AML-193 (cell line): Measurements from ENCODE around the gene RAB6B.
A peak's percentile ranks its signal among the peaks of the same experiment; 100 is the strongest.

Experiments used
- DNase-seq, 2 experiments: peaks; one replicate each; lab custom pipeline; 2025; lab: John Stamatoyannopoulos, UW

Gene RAB6B

GRCh38 chr3:133930341-133930933, 34.8 kb upstream of the RAB6B start:
- DNase-seq, result peak; percentile 36 to 41

DNA sequence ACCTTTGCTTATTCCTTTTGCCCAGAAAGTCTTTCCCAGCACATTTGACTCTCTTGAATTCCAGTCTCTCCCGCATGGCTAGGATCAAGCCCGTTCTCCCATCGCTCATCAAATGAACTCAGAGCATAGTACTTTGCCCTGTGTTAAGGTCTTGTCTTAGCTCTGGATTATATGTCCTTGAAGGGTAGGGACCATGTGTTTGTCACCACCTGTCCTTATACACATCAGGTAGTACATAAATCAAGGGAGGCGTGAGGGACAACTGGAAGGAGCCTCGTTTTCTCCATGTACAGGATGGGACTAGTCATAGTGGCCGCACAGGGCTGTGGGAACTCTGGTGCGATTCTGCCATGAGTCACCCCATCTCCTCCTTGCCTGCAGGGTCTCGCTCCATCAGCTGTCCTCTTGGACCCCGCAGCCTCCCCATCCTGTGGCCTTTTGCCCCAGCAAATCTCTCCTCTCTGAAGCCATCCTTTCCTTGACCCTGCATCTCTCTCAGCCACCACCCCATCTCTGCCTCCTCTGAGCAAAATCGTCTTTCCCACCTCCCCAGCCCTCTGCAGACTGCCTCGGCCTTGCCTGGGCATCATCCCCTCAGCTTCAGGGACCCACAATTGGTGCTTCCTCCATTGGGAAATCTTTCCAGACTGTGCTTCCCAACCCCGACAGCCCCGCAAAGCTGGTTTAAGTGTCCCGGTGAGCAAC, 33.4 kb upstream of the RAB6B start:
- no peak for DNase-seq

DNA sequence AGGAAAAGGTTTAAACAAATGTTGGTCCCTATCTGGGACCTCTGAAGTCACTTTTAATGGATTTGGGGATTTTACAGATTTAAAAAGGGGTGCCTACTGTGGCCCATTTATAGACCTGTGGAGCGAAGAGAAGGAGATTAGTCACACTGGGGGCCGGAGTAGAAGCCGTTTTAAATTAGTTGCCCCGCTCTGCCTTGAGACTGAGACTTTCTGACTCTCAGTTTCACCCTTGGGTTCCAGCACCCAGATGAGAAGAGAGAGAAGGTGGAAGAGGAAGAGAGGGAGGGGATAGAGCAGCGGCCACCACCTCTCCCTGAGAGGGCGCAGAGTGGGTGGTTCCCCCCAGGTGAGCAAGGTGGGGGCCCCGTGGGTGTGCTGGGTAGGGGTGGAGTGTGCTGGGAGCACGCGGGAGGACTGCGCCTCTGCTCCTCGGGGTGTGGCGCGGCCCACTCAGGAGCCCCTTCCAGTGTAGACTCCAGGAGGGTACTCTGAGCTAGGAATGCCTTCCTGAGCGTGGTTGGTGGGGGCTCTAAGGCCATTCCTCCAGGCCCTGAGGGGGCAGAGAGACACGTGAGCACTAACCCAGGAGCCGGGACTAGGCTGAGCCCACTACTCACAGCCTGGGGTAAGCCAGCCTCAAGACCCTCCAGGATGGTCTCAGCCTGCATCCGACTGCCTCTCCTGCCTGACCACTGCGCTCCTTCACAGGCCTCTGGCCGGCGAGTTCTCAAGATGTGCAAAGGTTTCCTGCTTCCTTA, 32.6 kb upstream of the RAB6B start:
- DNase-seq, result no peak

DNA sequence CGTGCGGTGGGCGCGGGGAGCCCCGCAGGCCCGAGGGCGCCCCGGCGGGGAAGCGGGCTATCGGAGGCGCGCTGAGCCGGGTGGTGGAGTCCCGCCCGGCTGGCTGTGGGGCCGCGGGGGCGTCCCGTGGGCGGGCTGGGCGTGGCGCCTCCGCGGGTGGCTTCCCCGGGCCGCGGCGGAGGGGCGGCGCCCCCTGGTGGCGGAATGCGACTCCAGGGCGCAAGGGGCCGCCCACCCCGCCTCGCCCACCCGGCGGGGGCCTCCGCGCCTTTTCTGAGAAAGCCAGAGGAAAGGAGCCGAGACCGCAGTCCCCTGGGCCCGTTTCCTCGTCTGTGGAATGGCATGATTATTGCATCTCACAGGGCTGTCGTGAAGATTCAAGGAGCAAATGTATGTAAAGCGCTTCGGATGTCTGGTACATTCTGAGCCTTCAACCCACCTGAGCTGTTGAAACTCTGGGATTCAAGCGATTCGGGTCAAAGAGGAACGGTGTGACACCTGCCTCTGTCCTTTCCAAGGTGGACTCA, 31.9 kb upstream of the RAB6B start:
- DNase-seq, result peak in 1 of 2 experiments; percentile 19

- DNase-seq, result no peak
Observed at GRCh38 chr3:133926736-133927539, 31.3 kb upstream of the RAB6B start.

DNA sequence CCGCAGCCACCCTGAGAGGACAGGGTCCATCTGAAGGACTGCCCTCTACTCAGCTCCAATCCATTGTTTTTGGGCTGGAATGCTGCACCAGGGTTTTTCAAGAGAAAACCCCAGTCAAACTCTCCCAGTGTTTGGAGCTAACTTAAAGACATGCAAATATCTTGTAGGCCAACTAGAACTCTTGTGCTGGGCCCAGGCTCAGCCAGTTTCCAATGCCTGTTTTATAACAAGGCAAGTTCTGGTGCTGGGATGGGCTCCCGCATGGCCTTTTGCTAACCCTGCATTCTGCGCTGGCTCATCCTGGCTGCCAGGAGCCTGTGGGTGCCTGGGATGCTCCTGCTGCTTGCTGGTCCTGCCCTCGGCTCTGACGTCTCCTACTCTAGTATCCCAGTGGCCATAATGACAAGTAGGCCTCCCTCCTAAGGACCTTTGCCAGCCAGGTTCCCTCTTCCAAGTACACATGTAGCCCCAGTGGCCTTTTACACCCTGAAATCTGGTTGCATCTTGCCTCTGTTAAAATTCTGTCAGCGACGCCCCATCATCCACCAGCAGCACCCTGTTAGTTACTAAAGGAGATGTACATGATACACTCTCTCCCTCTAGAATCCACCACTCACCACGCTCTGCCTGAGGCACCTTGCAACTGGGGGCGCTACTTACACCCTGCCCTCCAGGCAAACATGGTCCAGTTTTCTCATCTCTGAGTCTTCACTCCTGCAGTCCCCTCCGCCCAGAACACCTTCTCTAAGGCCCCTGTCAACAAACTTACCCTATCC, 30.5 kb upstream of the RAB6B start:
- DNase-seq, result no peak

DNA sequence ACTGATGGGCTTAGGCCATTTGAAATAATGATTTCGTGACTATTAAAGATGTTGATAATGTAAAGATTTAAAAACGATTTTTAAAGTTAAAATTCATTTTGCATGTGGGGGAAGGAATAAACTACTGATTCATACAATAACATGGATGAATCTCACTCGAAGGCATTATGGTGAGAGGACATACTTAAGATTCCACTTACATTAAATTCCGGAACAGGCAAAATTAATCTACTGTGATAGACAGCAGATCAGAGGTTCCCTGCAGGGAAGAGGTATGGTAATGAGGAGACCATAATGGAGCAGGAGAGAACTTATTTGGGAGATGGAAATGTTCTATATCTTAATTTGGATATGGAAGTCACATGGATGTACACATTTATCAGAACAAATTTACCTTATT, 28.4 kb upstream of the RAB6B start:
- no peak for DNase-seq

GRCh38 chr3:133921592-133921991, 25.9 kb upstream of the RAB6B start:
- no peak for DNase-seq

- DNase-seq, result no peak
Observed at GRCh38 chr3:133917144-133917543, 21.5 kb upstream of the RAB6B start.

GRCh38 chr3:133915685-133916658, 20.3 kb upstream of the RAB6B start:
- DNase-seq, result no peak

DNA sequence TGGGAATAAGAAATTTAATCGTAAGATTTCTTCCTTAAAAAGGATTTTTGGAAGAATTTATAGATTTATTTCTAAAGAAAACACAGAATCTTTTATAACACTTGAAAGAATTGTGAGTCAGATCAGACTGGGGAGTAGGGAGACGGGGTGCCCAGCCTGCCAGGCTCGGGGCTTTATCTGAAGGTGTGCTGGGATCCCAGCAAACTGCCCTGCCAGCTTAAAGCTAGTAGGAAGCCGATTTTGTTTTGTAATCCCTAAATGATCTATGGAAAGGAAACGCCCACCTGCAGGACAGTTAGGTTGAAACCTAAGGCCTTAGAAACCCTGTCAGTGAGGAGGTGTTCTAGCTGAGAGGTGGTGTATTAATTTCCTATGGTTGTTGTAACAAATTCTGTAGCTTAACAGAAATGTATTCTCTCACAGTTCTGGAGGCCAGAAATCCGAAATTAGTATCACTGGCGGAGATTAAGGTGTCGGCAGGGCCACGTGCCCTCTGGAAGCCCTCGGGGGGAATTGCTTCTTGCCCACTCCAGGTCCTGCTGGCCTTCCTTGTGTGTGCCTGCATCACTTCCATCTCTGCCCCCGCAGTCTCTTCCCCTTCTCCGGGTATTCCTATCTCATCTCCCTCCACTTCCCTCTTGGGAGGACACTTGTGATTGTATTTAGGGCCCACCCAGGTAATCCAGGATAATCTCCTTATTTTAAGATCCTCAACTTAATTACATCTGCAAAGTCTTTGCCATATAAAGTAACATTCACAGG, 19.3 kb upstream of the RAB6B start:
- no peak for DNase-seq

DNA sequence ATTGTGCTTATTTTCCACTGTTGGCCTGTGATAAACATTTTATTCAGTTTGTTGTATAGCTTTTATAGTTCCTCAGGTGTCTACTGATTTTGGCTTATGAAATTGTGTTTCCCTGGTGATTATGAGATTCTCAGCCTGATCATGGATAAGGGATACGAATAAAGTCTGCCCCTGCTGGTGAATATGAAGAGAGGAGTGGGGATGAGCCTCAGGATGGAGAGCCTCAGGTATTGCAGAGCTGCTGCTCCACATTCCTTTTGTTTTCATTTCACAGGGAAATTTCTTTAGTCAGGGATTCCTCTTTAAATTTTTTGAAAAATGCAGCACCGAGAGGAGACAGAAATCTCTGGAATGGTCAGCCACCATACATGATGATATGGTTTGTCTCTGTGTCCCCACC, 14.7 kb upstream of the RAB6B start:
- no peak for DNase-seq

GRCh38 chr3:133905376-133905775, 9.7 kb upstream of the RAB6B start:
- DNase-seq, result no peak

GRCh38 chr3:133901847-133902246, 6.2 kb upstream of the RAB6B start:
- DNase-seq, result no peak

- DNase-seq, result no peak
Observed at GRCh38 chr3:133901083-133901482, 5.4 kb upstream of the RAB6B start.

- DNase-seq, result no peak
Observed at GRCh38 chr3:133899311-133899710, 3.6 kb upstream of the RAB6B start.

DNA sequence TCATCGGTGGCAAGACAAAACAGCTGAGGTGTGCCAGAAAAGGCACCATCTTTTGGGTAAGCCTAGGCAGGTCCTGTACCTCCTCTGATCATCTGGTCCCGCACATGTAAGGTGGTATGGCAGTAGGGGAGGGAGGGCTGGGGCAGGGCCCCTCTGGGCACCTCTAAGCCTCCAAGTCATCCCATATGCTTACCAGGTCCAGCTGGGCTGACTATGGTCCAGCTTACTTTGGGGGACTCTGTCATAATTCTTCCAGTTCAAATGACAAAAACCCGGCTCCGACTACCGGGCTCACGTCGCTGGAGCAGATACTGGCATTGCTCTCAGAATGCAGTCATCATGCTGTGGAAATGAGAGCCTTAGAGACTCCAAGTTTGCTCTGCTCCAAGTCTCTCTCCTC, 1.9 kb upstream of the RAB6B start:
- no peak for DNase-seq

DNA sequence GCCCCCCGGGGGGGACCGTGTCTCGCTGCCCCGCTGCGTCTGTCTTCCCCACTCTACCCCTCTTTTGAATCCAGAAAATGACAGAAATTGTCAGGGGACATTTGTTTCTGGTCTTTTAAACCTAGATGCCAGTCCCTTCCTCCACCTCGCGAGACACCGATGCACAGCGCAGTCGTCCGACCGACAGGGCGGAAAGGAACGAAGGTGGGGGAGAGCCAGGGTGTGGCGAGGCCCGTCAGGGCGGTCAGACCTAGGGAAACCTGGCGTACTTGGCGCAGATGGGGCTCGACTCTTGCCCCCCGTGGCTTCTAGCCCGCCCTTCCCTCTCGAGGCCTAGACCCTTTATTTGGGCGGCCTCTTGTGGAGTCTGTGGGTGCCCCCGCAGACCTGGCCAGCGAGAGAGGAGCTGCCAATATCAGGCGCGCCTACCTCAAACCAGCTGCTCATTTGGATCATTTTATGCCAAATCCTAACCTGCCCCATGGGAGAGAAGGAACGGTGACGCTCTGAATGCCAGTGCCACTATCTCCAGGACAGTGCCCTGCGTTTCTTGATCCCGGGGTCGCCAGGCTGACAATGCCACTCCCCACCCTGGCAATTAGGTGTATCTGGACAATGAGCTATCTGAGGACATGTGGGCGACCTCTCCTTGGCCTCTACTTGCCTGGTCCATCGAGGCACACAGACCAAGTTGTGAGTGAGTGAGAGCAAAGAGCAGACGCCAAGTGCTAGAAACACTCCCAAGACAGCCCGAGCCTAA, 500 bp upstream of the RAB6B start:
- no peak for DNase-seq
